HG02571 (cell line): ENCODE data around the gene TOR4A.
A peak's percentile ranks its signal among the peaks of the same experiment; 100 is the strongest.
"Not testable (repeated sequence)": the region's sequence is repeated elsewhere in the genome, so short reads cannot be mapped to it uniquely, and the experiment has no call there.

Experiments
- ATAC-seq: cut with Tn5 transposase; IDR thresholded peaks from one replicate; pipeline ENCODE4 v1.9.1; 2021; ENCODE audit warnings: mild to moderate bottlenecking, moderate library complexity; ENCODE audit not compliant: unreplicated experiment

TOR4A gene

GRCh38 chr9:137251490-137252268 lies 25.8 kb upstream of the TOR4A start:
- ATAC-seq: no peak

DNA sequence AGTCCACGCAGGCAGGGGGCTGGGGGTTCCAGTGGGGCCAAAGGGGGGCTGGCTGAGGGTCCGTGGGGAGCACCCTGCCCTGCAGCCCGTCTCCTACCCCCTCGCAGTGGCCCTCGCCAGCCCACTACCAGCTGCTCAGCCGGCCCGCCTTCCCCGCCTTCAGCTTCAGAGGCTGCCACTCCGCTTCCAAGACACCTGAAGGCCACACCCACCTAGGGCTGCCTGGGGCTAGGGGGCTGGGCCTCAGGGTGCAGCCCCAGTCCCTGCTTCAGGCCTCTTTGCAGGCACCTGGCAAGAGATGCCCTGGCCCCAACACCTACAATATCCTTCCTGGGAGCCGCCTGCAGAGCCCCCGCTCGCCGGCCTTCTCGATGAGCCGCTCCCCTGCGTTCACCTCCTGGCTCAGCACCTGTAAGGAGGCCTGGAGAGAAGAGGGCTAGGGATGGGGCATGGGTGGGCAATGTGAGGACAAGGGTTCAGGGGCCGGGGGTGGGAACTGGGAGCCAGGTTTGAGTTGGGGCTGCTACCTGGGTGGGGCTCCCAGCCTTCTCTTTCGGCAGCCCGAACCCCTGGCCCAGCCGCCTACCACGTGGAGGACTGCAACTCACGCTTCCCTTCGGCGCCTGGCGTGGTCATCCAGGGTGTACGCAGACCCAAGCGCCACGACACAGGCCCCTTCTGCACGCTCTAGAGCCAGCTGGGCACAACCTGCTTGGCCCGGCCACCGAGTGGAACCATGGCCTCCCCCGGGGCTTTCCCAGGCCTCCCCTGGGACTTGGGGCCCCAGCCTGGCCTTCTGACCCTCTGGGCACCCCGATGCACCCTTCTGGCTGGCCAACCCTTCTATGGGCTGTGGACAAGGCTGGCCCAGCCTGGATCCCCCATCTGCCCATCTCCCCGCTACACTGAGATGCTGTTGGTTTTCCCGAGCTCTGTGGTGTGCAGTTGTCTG lies 24.7 kb upstream of the TOR4A start:
- ATAC-seq: no peak

DNA sequence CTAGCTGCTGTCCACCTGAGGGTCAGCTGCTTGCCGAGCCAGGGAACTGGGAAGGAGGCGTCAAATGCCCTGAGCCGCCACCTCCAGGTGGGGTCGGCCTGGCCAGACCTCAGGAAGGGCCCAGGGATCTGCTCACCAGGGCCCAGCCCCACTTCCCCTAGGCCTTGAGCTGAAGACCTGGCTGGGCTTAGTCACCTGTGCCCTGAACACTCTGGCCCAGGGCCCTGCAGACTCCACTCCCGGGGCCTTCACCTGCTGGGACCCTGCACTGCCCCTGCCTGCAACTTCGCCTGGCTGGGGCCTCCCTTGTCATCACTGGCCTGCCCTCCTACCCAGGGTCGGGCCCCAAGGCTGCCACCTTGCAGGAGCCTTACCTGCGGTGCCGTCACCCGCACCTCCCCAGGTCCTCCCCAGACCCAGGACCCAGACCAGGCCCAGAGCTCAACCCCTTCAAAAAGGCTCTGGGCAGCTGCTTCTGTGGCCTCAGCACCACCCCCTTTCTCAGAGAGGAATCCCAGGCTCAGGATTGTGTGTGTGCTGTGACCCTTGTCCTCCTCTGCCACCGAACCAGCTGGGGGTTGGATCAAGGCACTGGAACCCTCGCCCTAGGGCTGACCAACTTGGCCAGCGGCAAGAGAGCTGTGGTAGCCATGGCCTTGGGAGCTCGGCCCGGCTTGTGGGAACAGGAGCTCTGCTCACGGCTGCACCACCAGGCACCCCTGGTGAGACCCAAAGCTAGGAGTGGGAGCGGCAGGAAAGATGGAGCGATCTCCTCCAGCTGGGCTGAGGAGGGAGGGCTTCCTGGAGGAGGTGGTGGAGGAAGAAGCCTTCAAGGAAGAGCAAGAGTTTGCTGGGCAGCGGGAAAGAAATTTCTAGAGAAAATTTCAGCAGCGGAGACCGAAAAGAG lies 23.6 kb upstream of the TOR4A start:
- no peak for ATAC-seq

GRCh38 chr9:137254624-137255447 lies 22.7 kb upstream of the TOR4A start, which contains the start of gene NELFB:
TSS of gene NELFB (plus strand) at chr9:137255327.
- peak; percentile 79 for ATAC-seq

- ATAC-seq: no peak
These were observed 21.9 kb upstream of the TOR4A start for GRCh38 chr9:137255448-137256114.

DNA sequence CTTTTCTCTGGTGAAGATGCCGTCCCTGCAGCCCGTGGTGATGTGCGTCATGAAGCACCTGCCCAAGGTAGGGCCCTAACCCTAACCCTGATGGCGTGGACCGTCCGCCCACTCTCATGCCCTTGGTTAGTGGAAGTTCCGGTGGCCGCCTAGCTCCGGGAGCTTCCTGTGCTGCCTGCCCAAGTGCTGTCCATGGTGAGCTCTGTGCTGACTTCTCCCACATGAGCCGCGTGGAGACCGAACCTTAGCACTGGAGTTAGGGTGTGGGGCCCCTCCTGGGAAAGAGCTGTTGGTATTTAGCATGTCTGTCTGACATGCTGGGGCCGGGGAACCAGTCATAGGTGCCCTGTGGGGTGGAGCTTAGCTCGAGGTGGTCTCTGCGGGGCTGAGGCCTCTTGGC lies 21.2 kb upstream of the TOR4A start:
- no peak for ATAC-seq

- no peak for ATAC-seq
These were observed 20.7 kb upstream of the TOR4A start for GRCh38 chr9:137256856-137257255.

DNA sequence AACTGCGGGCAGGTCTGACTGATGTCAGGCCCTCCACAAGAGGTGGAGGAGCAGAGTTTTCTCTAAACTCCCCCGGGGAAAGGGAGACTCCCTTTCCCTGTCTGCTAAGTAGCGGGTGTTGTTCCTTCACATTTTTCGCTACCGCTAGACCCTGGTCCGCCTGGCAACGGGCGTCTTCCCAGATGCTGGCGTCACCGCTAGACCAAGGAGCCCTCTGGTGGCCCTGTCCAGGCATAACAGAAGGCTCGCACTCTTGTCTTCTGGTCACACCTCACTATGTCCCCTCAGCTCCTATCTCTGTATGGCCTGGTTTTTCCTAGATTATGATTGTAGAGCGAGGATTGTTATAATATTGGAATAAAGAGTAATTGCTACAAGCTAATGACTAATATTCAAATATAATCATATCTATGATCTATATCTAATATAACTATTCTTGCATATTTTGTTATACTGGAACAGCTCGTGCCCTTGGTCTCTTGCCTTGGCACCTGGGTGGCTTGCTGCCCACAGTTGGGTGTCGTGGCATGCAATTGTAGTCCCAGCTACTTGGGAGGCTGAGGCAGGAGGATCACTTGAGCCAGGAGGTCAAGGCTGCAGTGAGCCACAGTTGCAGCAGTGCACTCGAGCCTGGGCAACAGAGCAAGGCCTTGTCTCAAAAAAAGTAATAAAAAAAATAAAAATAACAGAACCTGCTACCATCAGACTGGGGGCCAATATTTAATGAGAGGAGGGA lies 15.2 kb upstream of the TOR4A start:
- ATAC-seq: not testable (repeated sequence)

DNA sequence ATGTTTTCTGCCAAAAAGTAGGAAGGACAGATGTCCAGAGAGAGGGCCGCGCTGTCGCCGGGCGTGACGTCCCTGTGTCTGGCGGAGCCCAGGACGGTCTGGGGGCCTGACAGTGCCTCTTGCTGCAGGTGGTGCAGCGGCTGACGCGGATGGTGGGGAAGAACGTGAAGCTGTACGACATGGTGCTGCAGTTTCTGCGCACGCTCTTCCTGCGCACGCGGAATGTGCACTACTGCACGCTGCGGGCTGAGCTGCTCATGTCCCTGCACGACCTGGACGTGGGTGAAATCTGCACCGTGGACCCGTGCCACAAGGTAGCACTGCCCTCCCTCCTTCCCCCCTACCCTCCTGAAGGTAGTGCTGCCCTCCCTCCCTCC lies 14.6 kb upstream of the TOR4A start:
- ATAC-seq: no peak

DNA sequence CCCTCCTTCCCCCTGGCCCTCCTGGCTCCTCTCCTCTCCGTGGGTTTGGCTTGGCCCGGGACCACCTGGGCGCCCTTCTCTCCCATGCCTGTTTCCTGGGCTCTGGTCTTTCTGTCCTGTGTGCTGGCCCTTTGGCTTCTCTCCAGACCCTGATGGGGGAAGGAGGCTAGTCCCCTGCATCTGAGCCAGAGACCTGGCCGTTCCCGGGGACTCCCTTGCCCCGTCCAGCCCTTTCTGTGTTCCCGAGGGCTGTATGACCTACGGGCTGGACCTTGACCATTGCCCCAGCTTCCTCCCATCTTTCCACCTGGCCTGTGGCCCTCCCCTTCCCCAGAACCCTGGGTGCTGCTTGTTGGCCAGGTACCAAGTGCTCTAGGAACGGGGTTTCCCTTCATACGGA lies 14.0 kb upstream of the TOR4A start:
- no peak for ATAC-seq

- no peak for ATAC-seq
These were observed 13.5 kb upstream of the TOR4A start for GRCh38 chr9:137264067-137264466.

GRCh38 chr9:137265496-137266161 lies 11.9 kb upstream of the TOR4A start:
- no peak for ATAC-seq

DNA sequence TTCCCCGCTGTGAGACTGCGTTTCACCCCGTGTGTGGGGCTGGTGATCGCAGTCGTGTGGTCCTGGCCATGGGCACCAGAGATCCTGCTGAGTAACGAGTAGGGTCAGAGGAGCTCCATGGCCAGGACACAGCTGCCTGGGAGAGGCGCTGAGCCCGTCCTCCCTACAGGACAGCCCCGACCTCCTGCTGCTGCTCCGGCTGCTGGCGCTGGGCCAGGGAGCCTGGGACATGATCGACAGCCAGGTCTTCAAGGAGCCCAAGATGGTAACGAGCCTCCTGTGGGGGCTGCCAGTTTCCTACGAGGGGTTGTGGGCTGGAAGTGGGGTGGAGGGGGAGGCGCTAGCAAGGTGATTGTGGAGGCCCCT lies 11.4 kb upstream of the TOR4A start:
- no peak for ATAC-seq

GRCh38 chr9:137266585-137267453 lies 10.7 kb upstream of the TOR4A start:
- ATAC-seq: no peak

DNA sequence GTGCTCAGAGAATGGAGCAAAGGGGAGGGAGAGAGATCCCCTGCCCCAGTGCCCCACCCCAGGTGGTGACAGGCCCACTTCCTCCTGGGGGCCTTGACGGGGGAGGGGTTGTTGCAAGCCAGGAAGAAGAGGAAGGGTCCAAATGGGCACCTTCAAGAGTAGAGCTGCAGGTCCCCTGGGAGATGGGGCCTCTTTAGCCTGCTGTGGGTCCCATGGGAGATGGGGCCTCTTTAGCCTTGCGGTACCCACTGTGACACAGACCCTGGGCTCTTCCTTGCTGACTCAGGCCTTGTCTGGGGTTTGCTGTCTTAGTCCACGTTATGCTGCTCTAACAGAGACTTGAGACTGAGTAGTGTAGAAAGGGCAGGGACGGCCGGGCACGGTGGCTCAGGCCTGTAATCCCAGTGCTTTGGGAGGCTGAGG lies 9.6 kb upstream of the TOR4A start:
- no peak for ATAC-seq

- ATAC-seq: no peak
These were observed 8.9 kb upstream of the TOR4A start for GRCh38 chr9:137268538-137269201.

DNA sequence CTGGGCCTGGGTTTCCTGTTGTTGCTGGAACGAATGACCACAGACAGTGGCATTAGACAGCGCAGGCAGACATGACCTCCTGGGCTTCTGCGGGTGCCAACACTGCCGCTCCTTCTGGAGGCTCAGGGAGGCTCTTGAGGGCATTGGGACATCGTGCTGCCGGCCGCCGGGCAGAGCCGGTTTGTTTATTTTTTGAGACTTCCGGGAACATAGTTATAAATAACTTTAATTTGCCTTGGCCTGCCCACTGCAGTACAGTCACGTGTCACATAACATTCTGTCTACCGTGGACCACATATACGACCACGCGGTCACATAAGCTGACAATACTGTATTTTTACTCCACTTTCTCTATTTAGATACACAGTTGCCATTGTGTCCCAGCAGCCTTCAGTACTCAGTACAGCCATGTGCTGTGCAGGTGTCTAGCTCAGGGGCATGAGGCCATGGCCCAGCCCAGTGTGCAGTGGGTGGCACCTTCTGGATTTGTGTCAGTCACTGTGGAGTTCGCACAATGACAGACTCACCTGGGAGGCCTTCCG lies 8.2 kb upstream of the TOR4A start:
- no peak for ATAC-seq
